ENCODE results near the gene TMEM255B. TPM values are rescaled to one million over a fixed set of nuclear protein-coding genes. Genes with fewer than 3 reads are reported as not detected.
"Not testable (repeated sequence)": the region's sequence is repeated elsewhere in the genome, so short reads cannot be mapped to it uniquely, and the experiment has no call there.

Gene TMEM255B
- total RNA-seq, 1 experiment from 2014 or later, result 0.81 TPM

GRCh38 chr13:113734099-113734825 is 24.8 kb upstream of the TMEM255B start:
- DNase-seq (ENCODE audit: low spot score), result no peak

- no peak for DNase-seq (ENCODE audit: low spot score)
Observed at GRCh38 chr13:113734826-113735125, 24.2 kb upstream of the TMEM255B start.

GRCh38 chr13:113735194-113735593 is 23.8 kb upstream of the TMEM255B start:
- DNase-seq (ENCODE audit: low spot score), result no peak

GRCh38 chr13:113735750-113736149 is 23.3 kb upstream of the TMEM255B start:
- DNase-seq (ENCODE audit: low spot score), result no peak

- DNase-seq (ENCODE audit: low spot score), result no peak
Observed at GRCh38 chr13:113736258-113736731, 22.7 kb upstream of the TMEM255B start.

- no peak for DNase-seq (ENCODE audit: low spot score)
Observed at GRCh38 chr13:113737803-113738202, 21.2 kb upstream of the TMEM255B start.

GRCh38 chr13:113739527-113740285 is 19.3 kb upstream of the TMEM255B start:
- DNase-seq (ENCODE audit: low spot score), result no peak

- no peak for DNase-seq (ENCODE audit: low spot score)
Observed at GRCh38 chr13:113740286-113740556, 18.8 kb upstream of the TMEM255B start.

GRCh38 chr13:113740661-113741060 is 18.4 kb upstream of the TMEM255B start:
- DNase-seq (ENCODE audit: low spot score), result no peak

- no peak for DNase-seq (ENCODE audit: low spot score)
Observed at GRCh38 chr13:113741191-113741668, 17.8 kb upstream of the TMEM255B start.

- peak; percentile 70 for DNase-seq (ENCODE audit: low spot score)
Observed at GRCh38 chr13:113742000-113742441, 17.0 kb upstream of the TMEM255B start.

- no peak for DNase-seq (ENCODE audit: low spot score)
Observed at GRCh38 chr13:113742445-113743120, 16.4 kb upstream of the TMEM255B start.

GRCh38 chr13:113743366-113744195 is 15.4 kb upstream of the TMEM255B start:
- DNase-seq (ENCODE audit: low spot score), result no peak

- DNase-seq (ENCODE audit: low spot score), result no peak
Observed at GRCh38 chr13:113744197-113745000, 14.6 kb upstream of the TMEM255B start.

- DNase-seq (ENCODE audit: low spot score), result no peak
Observed at GRCh38 chr13:113745059-113745458, 14.0 kb upstream of the TMEM255B start.

- not testable (repeated sequence) for DNase-seq (ENCODE audit: low spot score)
Observed at GRCh38 chr13:113745500-113746142, 13.4 kb upstream of the TMEM255B start.

GRCh38 chr13:113746143-113746525 is 12.9 kb upstream of the TMEM255B start:
- peak; percentile 36 for DNase-seq (ENCODE audit: low spot score)

- DNase-seq (ENCODE audit: low spot score), result no peak
Observed at GRCh38 chr13:113746671-113747070, 12.4 kb upstream of the TMEM255B start.

GRCh38 chr13:113747291-113747833 is 11.7 kb upstream of the TMEM255B start:
- DNase-seq (ENCODE audit: low spot score), result no peak

All from HT-29 (cell line).